NCI-H1092 (cell line): ENCODE results near the gene EEF1G.
"Not testable (repeated sequence)": the region's sequence is repeated elsewhere in the genome, so short reads cannot be mapped to it uniquely, and the experiment has no call there.

Experiments
- DNase-seq: peaks from one replicate; lab custom pipeline; 2025; lab: John Stamatoyannopoulos, UW

Gene EEF1G

DNA sequence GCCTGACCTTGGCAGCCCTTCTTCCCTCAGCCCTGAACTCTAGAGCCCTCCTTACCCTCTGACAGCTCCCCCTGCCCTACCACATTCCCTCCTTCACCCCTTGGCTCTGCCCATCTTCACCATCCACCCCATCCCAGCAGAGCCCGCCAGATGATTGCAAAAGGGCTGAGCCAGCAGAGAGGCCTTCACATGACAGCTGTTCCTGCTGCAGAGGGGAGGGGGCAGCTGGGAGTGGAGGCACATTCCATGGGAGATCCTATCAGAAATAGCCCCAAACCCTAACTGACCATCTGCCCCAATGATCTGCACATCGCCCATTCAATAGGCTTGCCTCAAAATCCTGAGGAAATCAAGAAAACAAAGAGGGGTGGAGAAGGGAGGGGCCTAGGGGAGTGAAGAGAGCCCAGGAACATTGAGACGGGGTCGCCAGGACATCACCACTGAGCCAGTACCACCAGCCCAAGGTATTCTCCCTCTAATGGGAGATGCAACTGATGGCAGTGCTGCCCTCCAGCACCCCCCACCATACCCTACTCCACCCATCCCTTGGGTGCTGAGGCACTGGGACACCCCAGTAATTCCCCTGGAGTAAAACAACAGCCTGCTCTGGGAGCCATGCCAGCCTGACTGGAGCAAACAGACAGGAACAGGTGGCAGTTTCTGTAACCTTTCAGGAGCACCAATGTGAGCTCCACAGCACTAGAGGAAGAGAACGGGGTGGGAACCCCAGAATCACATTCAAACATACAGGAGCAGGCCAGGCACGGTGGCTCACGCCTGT is 19.1 kb downstream of the EEF1G start:
- DNase-seq: no peak

DNA sequence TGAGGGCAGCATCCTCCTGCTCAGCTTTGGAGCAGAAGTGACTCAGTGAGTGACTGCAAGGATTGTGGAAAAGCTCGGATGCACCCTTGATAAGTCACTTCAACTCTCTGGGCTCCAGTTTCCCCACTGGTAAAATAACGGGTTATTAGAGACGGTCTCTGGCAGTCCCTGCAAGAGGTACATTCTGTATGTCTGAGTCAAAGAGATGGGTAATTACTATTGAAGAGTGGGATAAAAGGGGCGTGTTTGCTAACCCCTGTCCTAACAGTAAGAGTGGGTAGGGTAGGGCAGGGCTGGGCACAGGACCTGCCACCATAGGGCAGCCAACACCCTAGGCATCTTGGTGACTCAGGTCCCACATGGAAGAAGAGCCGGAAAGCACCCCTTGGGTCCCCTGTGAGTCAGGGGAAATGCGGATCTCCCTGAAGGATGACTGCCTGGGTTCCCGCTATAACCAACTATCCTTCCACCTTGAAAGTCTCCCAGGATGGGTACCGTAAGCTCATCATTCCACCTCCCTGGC is 19.8 kb downstream of the EEF1G start:
- no peak for DNase-seq

DNA sequence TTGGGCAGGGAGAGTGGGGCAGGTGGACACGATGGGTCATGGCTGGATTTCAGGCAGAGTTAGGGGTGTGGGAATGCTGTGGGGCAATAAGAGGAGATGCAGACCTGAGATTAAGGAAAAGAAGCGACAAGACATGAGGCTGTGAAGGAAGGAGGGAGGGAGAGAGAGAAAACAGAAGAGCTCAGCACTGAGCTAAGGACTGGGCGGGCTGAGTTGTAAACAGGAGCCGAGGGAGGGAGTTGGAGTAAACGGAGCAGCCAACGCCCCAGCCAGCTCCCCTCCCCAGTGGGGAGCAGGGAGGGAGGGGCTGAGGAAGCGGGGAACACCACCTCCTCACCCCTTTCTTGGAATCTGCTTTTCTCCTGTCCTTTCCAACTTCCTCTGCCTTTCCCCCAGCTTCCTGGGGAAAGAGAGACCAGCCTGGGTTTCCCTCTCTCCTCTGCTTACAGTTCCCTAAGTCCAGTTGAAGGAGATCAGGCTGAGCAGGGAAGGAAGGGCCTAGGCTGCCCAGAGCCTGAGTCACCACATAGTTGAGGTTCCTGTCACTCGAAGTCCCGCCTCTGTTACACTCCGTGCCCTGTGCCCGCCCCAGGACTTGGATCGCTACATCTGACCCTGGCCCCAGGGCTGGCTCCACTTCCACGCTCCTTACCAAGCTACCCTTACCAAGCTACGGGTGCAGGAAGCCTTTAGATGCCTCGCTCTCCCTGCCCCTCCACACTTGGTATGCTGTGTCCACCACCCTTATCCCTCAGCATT is 20.4 kb downstream of the EEF1G start:
- no peak for DNase-seq

DNA sequence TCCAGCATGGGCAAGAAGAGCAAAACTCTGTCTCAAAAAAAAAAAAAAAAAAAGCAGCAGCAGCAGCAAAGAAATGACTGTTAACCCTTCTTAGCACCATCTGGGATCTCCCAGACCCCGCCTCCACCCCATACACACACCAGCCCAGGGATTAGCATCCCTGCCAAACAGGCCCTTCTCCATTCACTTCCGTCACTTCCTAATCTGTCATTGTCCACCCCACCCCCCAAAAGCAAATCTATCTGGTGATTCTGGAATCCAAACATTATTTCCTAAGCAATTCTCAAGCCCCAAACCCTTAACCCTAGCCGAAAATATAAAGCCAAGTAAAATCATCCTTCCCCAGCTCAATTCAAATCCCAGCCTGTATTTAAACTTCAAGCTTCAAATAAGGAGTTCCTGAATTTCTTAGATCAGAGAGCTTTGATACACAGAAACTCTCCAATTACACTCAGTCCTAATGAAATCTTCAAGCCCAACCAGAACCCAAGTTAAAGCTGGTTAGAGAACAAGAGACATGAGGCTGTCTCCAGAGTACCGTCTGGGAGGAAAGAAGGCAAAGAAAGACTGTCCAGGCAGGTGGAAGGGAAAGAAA is 21.1 kb downstream of the EEF1G start:
- DNase-seq: no peak

DNA sequence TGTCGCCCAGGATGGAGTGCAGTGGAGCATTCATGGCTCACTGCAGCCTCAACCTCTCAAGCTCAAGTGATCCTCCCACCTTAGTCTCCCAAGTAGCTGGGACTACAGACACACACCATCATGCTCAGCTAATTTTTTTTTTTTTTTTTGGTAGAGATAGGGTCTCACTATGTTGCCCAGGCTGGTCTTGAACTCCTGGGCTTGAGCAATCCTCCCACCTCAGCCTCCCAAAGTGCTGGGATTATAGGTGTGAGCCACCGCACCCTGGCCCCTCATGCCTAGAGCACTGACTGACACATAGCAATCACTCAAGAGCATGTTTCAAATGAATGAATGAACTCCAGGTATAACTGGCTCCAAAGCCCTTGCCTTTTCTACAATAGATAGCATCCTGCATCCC is 23.2 kb downstream of the EEF1G start:
- DNase-seq: not testable (repeated sequence)

DNA sequence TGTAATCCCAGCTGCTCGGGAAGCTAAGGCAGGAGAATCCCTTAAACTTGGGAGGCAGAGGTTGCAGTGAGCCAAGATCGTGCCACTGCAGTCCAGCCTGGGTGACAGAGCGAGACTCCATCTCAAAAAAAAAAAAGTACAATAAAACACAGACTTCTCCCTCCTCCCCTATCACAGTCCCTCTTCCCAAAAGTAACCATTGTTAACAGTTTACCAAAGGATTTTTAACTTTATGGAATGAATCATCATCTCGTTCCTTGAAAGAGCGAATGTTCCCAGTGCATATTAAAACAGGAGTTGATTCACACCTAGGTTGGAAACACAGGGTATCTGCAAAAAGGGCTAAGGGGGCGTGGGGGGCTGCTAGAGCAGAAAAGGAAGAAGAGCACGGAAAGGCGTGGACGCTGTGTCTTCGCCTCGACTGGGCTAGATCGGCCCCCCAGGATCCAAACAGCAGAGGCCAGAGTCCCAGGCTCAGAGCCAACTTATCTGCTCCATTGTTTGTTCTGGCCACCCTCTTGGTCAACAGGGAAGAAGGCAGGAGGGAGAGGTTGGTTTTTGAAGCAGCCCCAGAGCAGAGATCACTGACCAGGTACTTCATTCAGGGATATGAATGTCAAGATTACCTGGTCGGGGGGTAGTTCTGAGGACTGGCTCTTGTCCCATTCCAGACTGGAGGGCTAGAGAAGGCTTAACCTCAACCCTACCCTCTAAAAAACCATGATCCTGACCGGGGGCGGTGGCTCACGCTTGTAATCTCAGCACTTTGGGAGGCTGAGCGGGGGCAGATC is 25.0 kb downstream of the EEF1G start:
- no peak for DNase-seq

DNA sequence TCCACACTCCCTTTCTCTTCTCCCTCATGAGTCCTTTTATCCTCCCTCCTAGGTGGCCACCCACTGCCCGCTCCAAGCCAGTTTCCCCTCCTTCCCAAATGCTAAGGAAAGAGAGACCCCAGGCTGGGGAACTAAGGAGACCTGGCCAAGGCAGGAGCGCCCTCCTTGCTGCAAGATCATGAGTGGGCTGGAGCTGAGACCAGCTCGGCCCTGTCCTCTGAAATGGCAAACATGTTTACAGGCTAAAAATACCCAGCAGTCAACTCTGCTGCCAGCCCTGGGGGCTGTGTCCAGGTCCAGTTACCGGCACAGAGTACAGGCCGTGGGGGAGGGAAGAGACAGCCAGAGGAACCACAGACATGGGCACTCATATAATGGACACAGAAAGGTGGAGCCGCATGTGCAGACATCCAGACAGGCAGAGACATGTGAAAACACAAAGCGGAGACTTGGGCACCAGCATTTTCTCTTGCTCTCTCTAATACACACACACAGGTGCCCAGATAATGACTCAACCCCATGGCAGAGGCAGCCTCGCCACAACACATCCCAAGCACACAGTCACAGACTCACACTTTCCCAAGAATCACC is 25.9 kb downstream of the EEF1G start:
- no peak for DNase-seq

DNA sequence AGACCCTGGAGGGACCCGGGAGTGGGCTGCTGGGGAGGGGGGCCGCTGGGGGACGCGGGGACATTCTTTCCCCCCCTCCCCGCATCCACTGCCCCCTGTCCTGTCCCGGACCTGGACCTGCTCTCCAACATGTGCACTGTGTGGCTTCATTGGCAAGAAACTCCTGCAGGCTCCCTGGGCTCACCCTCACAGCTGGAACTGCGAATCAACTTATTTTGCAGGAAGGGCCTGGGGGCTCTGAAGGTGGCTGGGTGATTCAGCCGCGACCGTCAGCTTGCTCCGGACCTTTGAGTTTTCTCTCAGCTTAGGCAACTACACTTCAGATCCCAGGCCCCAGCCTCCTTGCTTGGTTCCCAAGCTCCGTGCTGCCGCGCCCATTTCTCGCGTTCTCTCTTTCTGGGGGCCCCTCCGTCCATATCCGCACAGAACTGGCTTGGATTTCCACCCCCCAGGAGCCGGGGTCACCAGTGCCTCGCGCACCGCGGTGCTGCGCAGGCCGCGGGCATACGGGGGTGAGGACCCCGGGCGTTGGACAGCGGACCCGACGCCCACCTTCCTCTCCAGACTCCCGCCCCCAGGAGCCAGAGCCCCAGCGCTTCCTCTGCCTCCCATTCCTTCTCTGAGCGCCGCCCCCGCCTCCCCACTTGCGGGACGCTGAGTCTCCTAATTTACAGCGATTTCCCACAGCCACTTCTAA is 26.6 kb downstream of the EEF1G start:
- no peak for DNase-seq

DNA sequence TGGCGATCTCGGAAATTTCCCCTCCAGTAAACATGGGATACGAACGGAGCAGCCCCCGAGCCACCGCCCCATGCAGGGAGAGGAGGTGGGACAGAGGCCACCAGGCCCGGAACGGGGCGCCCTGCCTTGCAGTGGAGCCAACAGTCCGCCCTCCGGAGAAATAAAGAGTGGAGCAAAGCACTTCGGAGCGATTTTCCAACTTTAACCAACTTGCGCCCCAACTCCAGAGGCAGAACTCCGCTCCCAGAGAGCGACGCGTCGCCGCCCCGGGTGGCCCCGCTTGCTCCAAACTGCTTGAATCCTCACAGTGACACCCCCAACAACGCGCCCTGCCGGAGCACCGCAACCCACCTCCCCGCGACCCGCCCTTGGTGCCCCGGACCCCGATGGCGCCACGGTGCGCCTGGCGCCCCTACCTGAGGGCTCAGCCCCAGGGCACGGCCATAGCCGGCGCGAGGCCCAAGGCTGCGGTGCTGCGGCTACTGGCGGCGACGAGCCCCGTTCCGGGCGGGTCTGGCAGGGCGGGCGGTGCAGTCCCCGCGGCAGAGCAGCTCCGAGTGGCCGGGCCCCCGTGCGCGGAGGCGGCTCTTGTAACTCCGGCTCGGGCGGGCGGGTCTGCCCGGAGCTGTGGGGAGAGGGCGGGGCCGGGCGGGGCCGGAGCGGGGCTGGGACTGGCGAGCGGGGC is 27.3 kb downstream of the EEF1G start, which contains the start of gene AHNAK:
AHNAK (minus strand) TSS at position 563 of the 685 bp plus-strand sequence. CDS start 10,708 bp downstream, outside the sequence.
- DNase-seq: no peak

DNA sequence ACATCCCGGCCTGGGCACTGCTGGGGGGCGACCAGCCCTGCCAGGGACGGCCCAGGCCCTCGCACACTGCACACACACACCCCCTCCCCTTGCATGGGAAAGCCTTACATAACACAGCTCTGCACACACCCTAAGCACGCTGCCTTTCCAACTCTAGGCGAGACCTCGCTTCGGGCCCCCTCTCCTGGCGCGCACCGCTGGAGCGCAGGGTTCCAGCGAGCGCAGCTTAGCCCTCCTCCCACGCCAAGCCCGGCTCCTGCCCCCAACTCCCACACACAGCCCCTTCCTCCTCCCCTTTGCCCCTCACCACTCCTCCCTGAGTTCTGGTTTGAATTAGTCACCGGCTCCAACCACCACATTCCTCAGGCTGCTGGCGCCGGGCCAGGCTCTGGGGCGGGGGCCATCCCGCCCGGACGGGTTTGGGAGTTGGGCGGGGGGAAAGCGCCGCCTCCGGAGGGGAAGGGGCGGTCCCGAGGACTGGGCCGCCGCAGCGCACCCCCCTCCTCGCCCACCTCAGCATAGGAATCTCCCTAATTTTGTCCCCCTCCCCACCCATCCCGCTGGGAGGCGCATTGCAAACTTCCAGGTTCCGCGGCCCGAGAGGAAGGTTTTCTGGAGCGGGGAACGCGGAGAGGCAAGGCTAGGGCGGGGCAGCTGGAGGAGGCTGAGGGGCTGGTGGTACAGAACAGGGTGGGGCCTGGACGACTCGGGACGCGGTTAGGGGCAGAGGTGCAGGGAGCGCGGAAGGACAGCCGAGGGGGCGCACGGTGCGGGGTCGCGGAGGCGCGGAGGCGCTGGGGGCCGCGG is 28.1 kb downstream of the EEF1G start:
- DNase-seq: no peak

DNA sequence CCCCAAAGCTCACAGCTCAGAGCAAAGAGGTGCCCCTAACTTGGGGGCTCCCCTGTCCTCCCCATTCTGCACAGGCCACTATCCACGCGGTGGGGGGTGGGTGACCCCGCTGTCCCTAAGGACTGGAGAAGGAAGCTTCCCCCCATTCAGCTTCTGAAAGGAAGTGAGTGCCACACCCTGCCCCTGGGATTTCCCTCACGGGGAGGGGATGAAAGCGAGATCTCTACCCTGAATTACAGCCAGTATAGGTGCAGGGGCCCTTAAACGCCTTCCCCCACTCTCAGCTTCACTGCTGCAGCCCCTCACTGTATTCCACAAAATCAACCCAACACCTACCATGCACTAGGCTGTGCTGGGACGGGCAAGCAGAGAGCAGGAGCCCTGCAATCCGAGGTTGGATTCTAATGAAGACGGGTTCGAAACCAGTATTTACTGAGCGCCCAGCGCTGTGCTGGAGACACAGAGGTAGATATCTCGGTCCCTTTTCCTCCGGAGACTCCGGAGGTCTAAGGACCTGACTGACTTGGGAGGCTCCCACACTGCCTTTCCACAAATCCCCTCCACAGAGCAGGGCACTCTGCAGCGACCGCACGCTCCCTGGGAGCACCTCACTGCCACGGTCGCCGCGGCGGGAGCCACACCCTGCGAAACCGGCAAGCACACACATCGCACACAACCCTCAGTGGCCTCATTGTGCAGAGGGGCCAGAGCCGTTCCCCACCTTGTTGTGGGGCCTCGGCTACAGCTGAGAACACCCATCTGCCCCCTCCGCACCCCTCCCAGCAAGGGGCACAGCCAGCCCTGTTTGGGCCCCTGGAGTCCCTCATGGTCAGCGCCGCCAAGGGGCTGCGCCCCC is 28.9 kb downstream of the EEF1G start:
- no peak for DNase-seq

DNA sequence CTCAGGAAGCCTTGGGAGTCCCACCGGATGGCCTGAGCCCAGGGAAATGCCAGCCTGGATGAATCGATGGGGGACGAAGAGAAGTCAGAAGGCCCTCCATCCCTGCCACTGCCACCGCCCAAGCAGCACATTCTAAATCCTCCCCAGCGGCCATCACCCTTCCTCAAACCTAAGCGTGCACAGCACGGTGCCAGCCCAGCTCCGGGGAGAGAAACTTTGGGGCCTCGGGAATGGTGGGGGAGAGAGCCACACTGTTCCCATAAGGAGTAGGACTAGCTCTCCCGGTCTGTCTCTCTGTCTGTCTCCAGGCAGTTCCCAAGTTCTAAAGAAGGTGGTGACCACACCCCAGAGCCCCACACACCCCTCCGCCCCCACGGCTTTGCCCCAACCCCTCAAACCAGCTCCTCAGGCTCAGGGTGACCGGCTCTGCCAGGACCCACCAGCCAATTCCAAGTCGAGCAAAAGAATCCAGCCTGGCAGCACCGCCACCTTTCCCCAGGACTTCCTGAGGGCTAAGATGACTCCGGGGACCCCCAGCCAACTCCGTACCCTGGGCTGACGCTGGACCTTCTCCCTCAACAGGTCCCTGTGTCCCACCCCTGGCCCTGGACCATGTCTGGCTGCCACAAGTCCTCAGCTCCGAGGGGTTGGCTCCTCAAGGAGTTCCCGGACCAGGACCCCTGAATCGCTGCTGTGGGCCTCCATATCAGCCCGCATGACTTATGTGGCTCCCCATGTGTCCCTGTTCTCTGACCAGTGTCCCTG is 29.8 kb downstream of the EEF1G start:
- DNase-seq: no peak

DNA sequence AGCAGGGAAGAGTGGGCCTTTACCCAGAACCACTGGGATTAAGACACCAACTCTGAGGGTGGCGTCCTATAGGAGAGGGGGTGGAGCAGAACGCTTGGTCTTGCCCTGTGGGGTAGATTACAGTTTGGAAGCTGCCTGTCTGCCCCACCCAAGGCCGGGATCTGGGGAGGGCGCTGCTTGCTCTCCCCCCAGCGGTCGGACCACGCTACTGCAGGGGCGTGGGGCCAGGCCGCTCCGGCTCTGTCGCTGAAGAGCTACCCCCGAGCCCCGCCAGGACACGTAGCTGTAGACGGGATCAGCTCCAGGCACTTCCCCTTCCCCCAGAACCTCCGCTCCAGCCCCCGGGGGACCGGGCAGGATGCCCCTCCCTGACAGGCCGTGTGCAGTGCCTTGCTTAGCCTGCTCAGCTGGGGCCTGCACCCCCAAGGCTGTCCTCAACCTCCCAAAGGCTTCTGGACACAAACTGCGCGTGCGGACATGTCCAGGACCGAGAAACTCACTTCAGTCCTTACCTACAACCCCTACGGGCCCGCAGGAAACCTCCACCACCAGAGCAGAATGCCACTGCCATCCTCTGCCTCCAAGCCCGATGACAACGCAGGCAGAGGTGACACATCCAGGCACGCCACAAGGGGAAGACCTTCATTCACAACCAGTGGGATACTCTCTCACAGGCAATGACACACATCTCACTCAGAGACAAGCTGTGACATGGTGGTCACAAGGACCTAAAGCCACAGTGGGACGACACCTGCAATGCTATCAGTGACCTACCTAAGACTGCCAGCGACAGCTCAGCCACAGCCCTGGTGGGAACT is 30.7 kb downstream of the EEF1G start:
- DNase-seq: no peak

DNA sequence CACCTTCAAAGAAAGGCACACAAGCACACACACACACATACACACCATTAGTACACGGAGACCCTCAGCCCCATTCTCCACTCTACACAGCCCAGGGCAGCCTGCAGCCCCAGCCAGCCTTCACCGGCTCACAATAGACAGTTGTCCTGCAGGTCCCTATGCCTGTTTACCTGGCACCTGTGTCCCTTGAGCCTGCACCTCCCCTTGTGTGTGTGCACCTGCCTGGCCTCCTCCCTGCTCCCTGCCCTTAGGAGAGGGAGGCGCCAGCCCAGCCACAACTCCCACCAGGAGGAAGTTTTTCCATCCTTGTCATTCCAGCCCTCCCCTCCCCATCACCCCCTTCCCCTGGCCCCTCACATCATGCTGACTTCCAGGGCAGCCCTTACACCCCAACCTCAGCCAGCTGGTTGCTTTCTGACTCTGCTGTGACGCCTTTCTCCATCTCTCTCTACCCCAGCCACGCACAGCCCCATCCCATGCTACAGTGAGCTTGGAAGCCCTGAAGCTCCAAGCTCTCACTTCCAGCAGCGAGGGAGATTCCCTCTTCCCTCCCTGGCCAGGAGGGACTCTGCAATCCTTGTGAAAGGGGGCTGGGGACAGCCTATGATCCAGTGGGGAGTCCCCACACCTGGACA is 31.5 kb downstream of the EEF1G start:
- DNase-seq: peak; percentile 21

DNA sequence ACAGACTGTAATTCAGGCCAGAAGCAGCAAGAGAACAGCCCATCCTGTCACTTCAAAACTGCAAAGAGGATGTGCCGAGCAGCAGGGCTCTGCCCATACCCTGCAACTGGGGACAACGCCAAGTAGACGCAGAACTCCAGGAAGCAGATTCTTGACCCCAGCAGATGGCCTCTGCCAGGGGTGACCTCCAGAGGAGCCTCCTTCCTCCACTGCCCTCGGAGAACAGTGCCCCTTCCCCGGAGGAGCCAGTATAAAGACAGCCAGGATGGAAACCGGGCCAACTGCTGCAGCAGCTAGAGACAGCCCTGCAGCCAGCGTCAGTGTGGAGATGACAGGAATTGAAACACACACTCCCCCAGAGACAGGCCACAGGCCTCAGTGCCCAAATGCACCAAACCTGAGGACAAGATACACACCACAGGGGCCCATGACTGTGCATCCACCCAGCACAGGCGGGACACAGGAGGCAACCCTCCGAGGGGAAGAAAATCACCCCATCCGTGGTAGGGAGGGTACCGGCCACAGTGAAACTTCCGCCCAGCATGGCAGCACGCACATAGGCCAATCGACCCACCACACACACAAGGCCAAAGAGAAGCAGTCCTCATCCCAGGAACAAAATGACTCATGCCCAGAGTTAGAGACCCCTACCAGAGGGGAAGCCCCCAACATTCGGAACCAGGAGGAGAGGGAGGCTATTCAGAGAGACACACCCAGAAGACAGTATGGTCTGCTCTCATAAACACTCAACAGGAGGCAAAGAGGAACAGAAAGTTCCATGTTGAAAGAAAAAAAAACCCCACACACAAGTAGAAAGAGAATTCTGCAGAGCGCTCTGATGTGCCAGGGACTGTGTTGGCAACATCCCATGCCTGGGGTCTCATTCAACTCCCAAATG is 32.6 kb downstream of the EEF1G start:
- DNase-seq: no peak
